Heart left ventricle (tissue), 13 donors: ENCODE results near the gene CMBL.

Experiments
- POLR2A ChIP-seq, 2 donors: fragments of 450-650 bp; IDR thresholded peaks; one replicate each; pipeline ENCODE4 v1.6.1; 2017; ENCODE audit warnings: antibody characterized with exemption in 2 of 2, mild to moderate bottlenecking in 2 of 2, moderate library complexity in 2 of 2
- TF ChIP-seq, protein P1 (sequence below), 12 donors: fragments of 200-600 bp; sonication (generic) in 4 of 12; IDR thresholded peaks; one replicate each; pipeline versions ENCODE4 v1.5.0 to v1.8.0; 2018 to 2022; ENCODE audit warnings: antibody characterized with exemption in 12 of 12, mild to moderate bottlenecking in 5 of 12
- donor health status: ischemic (EF 13 %, LVEDD 7.1; RV severe dilation, severe dysfunction).
- donor health status: DM: no; HTN: yes; CAD: no.
- donor health status: DM: no; HTN: no; CAD: no.
- donor health status: ischemic (EF 25% LVEDD 6.9; RV normal size, moderate dysfunction).
- donor health status: ischemic (EF 25% LVEDD 5.7; RV mildly dilated, moderate dysfunction).
- donor health status: ischemic (EF 35%, LVEDD 5.7; RV mildly dilated, moderate dysfunction).
- donor health status: nonischemic (EF 11% LVEDD 7.7; RV severe dilation, severe dysfunction).
- donor health status: DM: yes; HTN: yes; CAD: no.
- donor health status: PGD.
- donor health status: ischemic (EF 29% LVEDD 5.4; RV normal size, mild dysfunction).
- donor health status: nonischemic (EF 23%, LVEDD 6.1; RV moderate dilation, normal function).

DNA sequence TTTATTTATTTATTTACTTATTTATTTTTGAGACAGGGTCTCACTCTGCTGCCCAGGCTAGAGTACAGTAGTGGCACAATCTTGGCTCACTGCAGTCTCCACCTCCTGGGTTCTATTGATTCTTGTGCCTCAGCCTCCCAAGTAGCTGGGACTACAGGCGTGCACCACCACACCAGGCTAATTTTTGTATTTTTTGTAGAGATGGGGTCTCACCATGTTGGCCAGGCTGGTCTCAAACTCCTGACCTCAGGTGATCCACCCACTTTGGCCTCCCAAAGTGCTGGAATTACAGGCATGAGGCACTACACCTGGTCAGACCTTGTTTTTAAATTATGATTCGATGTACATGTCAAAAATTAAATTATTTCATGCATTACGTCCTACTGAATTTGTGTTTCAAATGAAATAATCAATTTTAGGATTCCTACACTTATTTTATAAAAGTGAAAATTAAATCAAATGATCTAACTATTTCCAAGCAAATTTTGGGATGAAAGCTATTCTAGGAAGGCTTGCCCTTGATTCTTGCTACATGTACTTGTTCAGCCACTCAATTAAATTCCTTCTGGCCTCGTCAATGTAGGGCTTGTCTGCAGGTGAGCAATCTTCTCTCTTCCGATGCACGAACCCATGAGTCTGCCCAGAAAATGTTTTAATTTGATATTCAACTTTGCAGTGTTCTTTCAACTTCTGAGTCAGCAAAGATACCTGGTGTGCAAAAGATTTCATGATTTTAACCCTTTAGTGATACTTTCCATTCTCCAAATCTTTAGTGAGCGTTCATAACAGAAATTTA, 27.6 kb downstream of the CMBL start:
- TF ChIP-seq, protein P1, sequence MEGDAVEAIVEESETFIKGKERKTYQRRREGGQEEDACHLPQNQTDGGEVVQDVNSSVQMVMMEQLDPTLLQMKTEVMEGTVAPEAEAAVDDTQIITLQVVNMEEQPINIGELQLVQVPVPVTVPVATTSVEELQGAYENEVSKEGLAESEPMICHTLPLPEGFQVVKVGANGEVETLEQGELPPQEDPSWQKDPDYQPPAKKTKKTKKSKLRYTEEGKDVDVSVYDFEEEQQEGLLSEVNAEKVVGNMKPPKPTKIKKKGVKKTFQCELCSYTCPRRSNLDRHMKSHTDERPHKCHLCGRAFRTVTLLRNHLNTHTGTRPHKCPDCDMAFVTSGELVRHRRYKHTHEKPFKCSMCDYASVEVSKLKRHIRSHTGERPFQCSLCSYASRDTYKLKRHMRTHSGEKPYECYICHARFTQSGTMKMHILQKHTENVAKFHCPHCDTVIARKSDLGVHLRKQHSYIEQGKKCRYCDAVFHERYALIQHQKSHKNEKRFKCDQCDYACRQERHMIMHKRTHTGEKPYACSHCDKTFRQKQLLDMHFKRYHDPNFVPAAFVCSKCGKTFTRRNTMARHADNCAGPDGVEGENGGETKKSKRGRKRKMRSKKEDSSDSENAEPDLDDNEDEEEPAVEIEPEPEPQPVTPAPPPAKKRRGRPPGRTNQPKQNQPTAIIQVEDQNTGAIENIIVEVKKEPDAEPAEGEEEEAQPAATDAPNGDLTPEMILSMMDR (IDR thresholded peaks at IDR 0.05): no peak
- no peak for TF ChIP-seq POLR2A (IDR thresholded peaks at IDR 0.05)
